HG02588 (cell line): ENCODE results near the gene KRTAP5-1.

ENCODE experiments used
- ATAC-seq: cut with Tn5 transposase; IDR thresholded peaks from one replicate; pipeline ENCODE4 v1.9.1; 2021; ENCODE audit warnings: mild to moderate bottlenecking, moderate library complexity; ENCODE audit not compliant: unreplicated experiment

Gene KRTAP5-1

DNA sequence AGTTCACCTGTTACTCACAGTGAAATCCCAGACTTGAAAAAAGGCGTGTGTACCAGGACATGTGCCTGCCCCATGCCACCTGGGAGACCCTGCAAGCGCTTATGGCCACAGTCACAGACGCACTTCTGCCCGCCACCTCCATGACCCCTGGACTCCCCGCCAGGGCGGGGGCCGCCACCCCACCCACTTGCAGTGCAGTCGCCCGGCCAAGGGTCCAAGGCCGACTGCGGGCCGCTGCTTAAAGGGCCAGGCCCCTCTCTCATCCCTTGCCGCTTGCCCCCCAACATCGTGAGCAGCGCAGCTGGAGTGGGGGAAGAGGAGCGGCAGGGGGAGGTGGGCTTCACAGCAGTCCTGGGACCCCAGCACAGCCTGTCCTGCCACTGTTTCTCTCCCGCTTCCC lies 23.8 kb downstream of the KRTAP5-1 start:
- ATAC-seq: no peak

GRCh38 chr11:1560649-1561251 lies 24.3 kb downstream of the KRTAP5-1 start:
- no peak for ATAC-seq

DNA sequence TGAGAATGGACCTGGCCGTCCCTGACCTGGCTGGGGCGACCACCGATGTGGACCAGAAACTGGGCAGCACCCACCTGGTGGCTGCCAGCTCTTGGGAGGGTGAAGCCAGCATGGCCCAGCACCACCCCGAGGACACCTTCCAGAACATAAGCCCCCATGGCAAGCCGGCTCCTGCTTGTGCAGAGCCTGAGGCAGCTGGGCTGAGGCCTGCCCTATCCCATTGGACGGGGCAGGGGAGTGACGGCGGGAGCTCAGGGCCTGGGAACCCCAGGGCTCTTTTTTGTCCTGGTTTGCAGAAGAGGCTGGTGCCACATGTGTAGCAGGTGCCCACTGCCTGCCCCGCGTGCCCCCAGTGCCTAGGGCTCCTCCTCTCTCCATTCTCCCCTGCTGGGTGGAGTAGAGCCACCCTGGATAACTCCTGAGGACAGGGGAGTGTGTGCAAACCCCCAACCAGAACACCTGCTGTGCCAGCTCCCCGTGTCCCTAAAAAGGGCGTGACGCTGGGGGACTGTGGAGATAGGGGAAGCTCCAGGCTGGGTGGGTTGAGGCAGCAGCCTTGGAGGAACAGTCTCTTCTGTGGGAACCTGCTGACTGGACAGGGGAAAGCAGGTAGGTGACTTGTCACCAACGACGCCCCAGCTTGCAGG lies 25.0 kb downstream of the KRTAP5-1 start:
- no peak for ATAC-seq

- no peak for ATAC-seq
Observed at GRCh38 chr11:1559111-1559951, 25.8 kb downstream of the KRTAP5-1 start.

DNA sequence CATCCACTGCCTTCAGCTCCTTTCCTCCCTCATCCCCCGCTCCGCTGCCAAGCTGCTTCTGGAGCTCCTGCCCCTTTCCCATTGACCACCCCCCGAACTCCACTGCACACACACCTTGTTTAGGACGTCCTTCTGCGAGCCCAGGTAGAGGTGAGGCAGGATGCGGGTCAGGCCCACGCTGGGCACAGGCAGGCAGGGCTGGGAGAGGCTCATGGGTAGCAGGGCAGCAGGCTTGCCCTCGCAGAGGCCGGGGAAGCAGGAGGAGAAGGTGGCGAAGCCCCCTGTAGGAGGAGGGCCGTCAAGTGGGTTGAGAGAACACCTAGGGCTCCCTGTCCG lies 26.3 kb downstream of the KRTAP5-1 start:
- no peak for ATAC-seq

DNA sequence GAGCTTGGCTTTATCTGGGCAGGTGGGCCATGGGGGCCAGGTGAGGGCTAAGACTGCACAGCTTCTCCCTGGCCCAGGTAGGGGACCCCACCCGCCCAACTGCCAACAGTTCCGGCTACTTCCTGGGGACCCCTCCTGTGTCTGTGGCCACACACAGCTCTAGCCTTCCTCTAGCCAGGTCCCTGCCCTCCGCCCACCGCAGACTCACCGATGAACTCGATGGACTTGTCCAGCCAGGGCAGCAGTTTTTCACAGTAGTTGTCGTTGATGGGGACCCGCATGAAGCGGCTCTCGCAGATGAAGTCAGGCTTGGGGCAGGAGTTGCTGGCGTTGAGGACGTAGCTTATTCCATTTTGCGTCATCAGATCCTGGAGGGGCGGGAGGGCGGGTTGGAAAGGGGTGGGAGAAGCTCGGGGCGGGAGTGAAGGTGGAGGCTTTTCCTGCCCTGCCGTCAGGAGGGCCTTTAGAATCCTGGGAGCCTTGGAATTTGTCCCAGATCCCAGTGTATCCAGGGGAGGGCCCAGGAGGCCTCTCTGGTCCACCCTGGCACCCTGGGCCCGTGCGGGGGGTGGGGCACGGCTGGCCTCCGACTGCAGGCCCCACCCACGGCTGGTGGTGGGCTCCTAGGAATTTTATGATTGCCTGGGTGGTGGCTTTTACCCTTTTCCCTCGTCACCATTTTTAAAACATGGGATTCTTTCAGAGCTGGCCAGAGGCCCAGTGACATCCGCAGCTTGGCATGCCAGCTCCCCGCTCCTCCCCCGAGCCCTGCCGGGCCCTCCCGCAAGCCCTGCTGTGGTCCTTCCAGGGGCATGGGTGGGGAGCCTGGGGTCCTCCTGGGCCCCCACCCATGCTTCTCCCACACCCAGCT lies 26.9 kb downstream of the KRTAP5-1 start:
- ATAC-seq: no peak

DNA sequence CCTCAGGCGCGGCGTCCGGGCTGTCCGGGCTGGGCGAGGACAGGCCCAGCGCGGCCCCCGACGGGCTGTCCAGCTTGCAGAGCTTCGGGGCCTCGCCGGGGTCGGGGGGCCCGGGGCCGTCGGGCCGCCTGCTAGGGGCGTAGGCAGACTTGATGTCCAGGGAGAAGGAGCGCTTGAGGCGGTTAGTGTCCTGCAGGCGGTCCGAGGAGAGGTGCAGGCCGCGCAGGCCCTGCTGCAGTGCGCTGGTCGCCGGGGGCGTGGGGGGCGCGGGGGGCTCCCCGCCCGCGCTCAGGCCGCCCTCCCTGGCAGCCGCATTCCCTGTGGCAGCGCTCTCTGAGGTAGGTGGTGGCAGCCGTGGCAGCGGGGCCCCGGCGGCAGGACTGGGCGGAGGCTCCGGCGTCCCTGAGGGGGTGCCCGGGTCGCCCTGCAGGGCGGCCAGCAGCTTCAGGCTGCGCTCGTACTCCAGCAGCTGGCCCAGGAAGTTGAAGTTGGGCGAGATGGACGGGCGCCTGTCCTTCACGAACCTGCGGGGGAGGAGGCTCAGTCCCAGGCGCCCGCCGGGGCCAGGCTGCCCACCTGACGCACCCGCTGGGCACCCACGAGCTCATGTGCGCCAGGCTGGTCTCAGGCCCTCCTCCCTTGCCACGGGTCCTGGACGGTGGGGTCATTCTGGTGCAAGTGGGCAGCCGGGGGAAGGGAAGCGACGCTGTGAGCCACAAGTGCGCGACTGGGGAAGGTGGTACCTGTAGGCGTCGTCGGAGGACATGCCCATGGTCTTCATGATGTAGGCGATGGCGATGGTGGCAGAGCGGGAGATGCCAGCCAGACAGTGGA lies 27.8 kb downstream of the KRTAP5-1 start:
- ATAC-seq: no peak

DNA sequence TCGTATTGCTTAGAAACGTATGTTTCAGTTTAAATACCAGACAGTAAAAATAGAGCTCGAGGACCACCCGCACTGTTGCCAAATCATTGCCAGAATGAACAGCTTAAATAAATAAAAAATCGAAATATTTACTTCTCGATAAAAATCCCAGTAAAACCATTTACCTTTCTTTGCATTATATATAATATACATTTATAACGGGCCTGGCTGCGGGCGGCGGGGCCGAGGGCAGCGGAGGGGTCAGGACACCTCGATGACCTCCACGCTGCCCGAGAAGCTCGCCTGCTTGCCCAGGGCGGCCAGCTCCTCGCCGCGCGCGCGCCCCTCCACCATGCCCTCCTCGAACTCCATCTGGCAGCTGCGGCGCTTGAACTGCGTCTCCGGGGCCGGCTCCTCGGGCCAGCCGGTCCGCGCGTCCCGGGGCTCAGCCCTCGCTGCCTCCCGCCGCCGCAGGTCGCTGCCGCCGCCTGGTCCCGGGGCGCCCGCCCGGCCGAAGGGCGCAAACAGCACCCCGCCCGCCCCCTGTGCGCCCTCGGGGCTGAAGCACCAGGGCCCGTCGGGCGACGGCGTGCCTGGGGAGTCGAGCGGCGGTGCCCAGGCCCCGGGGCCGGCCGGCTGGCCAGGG lies 28.7 kb downstream of the KRTAP5-1 start:
- no peak for ATAC-seq

- ATAC-seq: no peak
Observed at GRCh38 chr11:1555713-1556153, 29.4 kb downstream of the KRTAP5-1 start.

- no peak for ATAC-seq
Observed at GRCh38 chr11:1554981-1555712, 29.9 kb downstream of the KRTAP5-1 start.

- no peak for ATAC-seq
Observed at GRCh38 chr11:1553808-1554594, 31.1 kb downstream of the KRTAP5-1 start.

GRCh38 chr11:1549338-1550330 lies 35.4 kb downstream of the KRTAP5-1 start:
- no peak for ATAC-seq

- no peak for ATAC-seq
Observed at GRCh38 chr11:1548221-1549070, 36.6 kb downstream of the KRTAP5-1 start.

DNA sequence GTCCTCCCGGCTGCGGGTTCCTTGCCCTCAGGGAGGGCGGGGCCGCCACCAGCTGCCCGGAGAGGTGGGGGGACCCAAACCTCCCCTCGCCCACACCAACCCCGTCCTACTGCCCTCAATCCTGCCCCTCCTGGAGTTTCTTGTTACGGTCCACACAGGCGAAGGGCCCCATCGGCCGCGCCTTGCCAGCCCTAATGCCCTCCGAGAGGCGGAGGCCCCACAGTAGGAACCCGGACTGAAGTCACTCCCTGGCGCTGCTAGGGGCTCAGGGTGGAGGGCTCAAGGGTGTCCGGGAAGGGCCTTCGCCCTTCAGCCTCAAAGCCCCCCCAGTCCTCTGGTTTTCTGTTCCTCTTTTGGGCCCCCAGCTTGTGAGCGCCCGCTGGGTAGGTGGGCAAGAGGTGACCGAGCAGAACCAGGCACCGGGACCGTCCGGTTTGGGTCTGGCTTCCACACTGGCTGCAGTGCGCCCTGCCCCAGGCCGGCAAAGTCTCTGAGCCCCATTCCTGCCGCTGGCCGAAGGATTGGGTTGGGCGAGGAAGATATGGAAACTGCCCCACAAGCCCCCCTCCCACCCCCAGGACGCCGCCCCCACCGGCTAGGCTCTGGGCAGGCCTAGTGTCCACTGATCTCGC lies 37.5 kb downstream of the KRTAP5-1 start:
- no peak for ATAC-seq

GRCh38 chr11:1546536-1547466 lies 38.3 kb downstream of the KRTAP5-1 start:
- ATAC-seq: no peak
